Hepatocyte (in vitro differentiated cells): Measurements from ENCODE around the gene SAMD11.

Experiments used
- EZH2 ChIP-seq: fragments of 200-600 bp; sonication (generic); IDR thresholded peaks from 2 replicates; pipeline ENCODE4 v1.6.1; 2016; ENCODE audit warnings: antibody characterized with exemption, mild to moderate bottlenecking, borderline replicate concordance
- EZH2phosphoT487 ChIP-seq: fragments of 200-600 bp; sonication (generic); IDR thresholded peaks from one replicate; pipeline ENCODE4 v1.6.1; 2018; ENCODE audit warnings: antibody characterized with exemption, mild to moderate bottlenecking, low read depth, moderate library complexity; ENCODE audit not compliant: unreplicated experiment, severe bottlenecking
- TF ChIP-seq, protein P1 (sequence below): fragments of 200-600 bp; sonication (generic); IDR thresholded peaks from 2 replicates; pipeline ENCODE4 v1.5.1; 2016; ENCODE audit warnings: antibody characterized with exemption, mild to moderate bottlenecking; ENCODE audit not compliant: poor library complexity

DNA sequence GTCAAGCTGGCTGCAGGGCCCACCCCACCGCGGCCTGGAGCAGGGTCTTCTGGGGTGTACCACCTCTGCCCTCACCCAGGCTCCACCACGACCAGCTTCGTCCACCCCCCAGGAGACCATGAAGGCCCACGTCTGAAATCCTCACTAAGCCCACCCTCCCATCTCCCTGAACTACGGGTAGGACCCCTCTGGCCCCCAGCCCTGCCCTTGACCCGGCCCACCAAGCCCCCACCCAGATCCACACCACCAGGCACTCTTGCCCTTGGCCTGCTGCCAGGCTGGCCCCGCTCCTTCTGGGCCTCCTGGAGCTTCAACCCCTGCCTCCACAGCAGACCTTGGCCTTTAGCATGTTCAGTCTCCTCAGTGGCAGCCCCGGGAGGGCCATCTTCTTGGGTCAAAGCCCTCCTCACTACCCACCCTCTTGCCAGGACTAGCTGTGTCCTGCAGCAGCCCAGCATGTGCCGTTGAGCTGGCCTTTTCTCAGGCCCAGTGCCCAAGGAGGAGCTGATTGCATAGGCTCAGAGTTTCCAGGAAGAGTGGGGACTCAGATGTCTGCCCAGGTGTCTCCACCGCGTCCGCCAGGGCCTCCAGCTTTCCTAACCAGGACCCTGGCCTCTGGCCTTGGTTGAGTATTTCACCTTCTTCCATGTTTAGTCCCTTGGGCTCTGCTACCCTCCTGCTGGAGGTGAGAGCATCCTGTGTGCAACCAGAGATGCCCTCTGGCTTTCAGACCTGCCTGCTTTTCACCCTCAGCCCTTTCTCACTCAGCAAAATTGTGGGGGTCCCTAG, 17.7 kb upstream of the SAMD11 start:
- TF ChIP-seq, protein P1, sequence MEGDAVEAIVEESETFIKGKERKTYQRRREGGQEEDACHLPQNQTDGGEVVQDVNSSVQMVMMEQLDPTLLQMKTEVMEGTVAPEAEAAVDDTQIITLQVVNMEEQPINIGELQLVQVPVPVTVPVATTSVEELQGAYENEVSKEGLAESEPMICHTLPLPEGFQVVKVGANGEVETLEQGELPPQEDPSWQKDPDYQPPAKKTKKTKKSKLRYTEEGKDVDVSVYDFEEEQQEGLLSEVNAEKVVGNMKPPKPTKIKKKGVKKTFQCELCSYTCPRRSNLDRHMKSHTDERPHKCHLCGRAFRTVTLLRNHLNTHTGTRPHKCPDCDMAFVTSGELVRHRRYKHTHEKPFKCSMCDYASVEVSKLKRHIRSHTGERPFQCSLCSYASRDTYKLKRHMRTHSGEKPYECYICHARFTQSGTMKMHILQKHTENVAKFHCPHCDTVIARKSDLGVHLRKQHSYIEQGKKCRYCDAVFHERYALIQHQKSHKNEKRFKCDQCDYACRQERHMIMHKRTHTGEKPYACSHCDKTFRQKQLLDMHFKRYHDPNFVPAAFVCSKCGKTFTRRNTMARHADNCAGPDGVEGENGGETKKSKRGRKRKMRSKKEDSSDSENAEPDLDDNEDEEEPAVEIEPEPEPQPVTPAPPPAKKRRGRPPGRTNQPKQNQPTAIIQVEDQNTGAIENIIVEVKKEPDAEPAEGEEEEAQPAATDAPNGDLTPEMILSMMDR = no peak
- TF ChIP-seq EZH2 = no peak
- no peak for TF ChIP-seq EZH2phosphoT487
